GM12801 (cell line): ENCODE data around the gene ZMIZ1.

Experiments
- CTCF ChIP-seq: IDR thresholded peaks from one replicate; pipeline ENCODE4 v1.5.1; 2011; ENCODE audit warnings: control low read depth; ENCODE audit not compliant: insufficient read length; ENCODE audit errors: extremely low read depth

ZMIZ1 gene

GRCh38 chr10:79348640-79348988 is 279.8 kb downstream of the ZMIZ1 start:
- TF ChIP-seq CTCF = no peak

GRCh38 chr10:79349072-79349491 is 280.3 kb downstream of the ZMIZ1 start:
- TF ChIP-seq CTCF = no peak

GRCh38 chr10:79349766-79350406 is 281.1 kb downstream of the ZMIZ1 start:
- no peak for TF ChIP-seq CTCF

- no peak for TF ChIP-seq CTCF
These were observed 281.8 kb downstream of the ZMIZ1 start for GRCh38 chr10:79350407-79351154.

- no peak for TF ChIP-seq CTCF
These were observed 282.6 kb downstream of the ZMIZ1 start for GRCh38 chr10:79351332-79351731.

- TF ChIP-seq CTCF = no peak
These were observed 283.5 kb downstream of the ZMIZ1 start for GRCh38 chr10:79352035-79352877.

GRCh38 chr10:79353000-79353406 is 284.2 kb downstream of the ZMIZ1 start:
- no peak for TF ChIP-seq CTCF
